Hematopoietic multipotent progenitor cell treated with erythropoietin and hydrocortisone succinate and interleukin-3 and kit ligand, for 8 days (in vitro differentiated cells): ENCODE data around the gene AQP1.

Experiments used
- DNase-seq: peaks from one replicate; pipeline ENCODE4 v3.0.0-alpha.2; 2015

Gene AQP1

DNA sequence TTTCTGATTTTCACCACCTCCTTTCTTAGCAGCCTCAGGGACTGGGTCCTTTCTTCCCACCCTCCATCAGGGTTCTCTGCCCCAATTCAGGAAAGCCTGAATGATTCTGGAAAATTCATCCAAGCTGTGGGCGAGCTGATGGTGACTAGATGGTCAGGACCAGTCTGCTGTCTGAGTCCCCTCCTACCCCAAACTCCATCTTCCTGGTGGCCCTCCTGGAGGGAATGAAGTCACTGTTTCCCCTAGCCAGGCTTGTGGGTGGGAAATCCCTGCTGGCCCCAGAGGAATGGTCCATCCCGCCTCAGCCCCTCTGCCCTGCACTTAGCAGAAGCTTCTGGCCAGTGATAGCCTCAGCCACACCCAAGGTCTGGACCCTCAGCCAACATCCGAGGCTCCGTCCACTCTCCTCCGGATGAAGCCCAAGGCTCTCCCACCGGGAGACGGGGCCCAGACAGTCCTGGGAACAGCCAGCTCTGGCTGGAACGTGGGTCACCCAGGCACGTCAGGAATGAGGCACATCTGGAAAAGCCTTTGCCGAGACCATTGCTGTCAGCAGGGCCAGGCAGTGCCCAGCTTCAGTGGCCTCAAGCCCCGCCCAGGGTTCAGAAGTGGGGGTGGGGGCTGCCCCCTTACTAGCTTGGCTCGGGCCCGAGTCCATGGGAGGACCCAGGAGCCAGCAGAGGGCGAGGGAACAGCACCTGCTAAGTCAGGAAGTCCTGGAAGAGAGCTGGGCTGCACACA lies 4.0 kb upstream of the AQP1 start:
- DNase-seq: no peak

DNA sequence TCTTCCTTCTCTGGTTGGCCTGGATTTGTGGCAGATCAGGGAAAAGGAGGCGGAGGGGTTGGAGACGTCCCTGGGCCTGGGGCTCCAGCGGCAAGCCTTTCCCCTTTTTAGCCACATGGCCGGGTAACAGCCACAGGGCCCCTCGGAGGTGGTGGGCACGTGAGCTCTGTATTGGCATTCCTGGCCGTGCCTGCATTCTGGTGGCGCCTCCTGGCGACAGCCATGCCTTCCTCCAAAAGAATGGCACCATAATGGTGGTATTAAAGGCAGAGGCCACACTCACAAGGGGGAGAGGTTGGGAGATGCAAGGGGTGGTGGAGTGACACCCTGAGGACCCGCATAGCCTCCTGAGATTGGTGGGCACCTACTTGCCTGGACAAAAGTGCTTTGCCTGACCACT lies 3.0 kb upstream of the AQP1 start:
- DNase-seq: no peak

DNA sequence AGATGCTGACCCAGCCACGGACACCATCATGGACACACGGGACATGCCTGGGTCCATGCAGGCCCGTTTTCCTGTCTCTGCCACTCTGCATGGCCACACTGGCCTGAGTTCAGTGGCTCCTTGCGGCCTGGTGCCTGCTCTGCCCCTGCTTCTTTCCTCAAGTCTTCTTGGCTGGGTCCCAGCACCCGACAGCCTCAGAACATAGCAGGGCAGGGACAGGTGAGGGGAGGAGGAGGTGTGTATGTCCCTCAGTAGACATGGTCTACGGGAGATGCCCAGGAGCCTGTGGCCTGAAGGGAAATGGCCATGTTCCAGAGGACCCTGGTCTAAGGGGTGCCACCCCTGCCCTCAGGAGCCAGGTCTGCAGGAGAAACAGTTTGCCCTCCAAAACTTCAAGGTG lies 2.2 kb upstream of the AQP1 start:
- no peak for DNase-seq

DNA sequence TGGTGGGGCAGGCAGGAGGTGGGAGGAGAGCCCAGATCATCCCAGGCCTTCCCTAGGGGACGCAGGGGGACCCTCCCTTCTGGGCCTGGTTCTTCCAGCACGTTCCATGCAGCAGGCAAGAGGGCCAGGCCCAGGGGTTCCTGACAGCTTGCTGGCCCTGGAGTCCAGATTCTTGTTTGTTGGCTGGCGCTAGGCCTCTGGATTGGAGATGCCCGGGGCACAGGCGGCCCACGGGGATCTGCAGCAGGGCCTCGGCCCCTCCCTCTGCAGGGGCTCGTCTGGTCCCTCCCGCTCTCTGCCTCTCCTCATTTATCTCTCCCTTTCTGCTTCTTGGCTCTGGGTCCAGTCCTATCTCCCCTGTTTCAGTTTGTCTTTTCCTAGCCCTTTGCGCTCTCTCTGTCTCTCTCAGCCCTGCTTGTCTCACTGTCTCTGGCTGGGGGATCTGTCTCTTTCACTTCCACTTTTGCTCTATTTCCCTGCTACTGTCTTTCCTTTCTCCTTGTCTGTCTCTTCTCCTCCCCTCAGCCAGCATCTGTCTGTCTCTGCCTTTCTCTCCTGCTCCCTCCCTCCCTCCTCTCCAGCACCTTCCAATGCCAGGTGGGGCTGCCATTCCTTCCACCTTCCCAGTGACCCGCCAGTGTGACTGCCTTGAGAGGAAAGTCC lies 1.1 kb upstream of the AQP1 start:
- peak; percentile 67 for DNase-seq

DNA sequence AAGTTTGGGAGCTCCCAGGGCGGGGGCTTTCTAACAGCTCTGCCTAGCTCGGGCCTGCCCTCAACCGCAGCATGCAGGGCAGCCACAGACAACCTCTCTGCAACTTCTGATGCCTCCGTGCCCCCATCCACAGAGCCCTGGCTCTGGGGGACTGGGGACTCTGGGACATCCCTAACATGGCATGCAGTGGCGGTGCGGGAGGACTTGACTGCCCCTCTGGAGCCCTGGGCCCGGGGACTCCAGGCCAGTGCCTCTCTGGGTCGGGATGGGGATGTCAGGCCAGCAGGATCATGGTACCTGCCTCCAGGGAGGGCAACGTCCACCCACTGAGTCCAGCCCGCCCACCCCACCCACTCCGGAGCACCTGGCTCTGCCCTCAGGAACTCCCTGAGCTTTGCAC lies 520 bp upstream of the AQP1 start:
- DNase-seq: no peak

DNA sequence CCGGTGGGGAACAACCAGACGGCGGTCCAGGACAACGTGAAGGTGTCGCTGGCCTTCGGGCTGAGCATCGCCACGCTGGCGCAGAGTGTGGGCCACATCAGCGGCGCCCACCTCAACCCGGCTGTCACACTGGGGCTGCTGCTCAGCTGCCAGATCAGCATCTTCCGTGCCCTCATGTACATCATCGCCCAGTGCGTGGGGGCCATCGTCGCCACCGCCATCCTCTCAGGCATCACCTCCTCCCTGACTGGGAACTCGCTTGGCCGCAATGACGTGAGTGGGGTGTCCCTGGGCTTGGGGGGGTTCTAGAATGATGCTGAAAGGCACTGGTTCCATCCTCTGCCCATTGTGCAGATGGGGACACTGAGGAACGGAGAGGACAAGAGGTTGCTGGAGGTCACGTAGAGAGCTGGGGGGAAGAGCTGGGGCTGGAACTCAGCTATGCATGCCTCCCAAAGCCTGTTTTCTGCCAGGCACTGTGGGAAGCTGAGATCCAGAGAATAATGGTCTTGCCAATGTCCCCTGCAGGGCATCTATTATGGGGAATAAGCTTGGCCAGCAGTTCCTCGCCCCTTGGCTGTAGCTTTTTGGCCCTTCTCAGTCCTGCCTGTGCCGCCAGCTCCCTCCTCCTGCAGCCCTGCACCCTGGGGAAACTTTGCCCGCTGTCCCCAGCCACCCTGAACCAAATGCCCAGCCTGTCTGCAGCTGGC lies 523 bp downstream of the AQP1 start:
- DNase-seq: no peak

DNA sequence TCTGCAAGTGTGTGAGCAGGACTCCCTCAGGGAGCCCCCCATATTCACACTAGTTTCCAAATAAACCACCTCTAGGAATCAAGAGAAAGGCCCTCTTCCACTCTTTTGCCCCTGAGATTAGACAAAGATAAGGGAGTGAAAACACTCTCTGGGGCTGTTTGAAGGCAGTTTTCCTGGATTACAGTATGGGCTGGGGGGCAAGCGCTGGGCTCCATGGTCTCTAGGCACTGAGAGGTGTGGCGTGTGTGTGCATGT lies 1.0 kb downstream of the AQP1 start:
- DNase-seq: no peak

DNA sequence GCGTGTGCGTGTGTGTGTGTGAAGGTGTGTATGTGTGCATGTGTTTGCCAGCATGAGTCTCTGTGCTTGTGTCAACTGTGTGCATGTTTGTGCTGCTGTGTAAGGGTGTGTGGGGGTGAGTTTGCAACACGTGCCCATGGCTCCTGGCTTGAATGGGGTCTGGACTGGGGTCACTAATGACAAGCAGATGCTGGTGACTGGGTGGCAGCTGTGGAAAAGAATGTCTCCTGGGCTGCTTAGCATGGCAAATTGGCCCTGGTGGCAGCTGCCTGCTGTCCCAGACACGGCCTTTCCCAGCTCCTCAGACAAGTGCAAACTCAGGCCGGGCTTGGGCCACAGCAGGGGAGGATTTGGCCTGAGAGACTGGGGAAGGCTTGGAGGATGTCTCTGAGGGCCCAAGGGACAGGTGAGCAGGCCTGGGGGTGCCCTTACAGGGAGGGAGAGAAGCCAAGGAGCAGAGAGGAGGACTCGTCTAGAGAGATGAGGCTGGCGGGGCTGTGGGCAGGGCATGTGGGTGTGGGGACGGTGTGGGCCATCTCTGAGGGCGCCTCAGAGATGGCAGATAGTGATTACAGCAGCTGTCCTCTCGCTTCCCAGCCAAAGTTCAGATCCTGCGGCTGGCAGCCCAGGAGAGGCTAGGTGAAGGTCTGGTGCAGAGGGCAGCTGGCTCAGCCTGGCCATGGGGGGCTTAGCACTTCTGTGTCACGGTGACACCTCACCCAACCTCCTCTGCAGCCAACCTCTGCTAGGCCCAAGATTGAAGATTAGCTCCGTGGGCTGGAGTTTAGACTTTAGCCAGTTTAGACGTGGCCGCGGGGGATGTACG lies 1.5 kb downstream of the AQP1 start:
- peak; percentile 32 for DNase-seq

DNA sequence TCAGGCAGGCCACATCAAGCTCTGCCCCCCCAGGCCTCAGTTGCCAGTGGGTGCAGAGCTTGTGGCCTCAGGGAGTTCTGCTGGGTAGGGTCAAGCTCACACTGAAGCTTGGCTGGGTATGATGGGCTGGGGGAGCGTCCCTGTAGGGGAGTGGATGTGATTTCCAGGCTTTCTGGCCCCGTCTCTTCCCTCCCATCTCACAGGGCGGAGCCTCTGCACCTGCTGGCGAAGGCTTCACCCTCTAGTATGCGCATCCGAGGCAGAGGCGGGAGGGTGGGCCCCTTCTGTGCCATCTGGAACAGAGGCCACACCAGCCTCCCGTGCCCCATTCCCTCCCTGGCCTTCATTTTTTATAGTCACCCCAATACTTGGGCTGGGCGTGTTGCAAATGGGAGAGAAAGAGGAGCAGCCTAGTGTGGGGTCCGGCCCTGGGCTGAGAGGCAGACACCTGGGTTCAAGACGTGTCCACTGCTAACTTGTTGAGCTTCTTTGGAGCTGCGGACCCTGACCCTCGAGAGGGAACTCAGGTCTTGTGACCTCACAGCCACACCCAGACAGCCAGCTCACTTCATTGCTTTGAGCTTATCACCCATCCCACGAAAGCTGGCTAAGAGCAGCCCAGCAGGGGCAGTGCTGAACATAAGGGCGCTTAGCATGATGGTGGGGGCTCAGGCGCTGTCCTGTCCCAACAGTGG lies 2.3 kb downstream of the AQP1 start:
- DNase-seq: peak; percentile 72

DNA sequence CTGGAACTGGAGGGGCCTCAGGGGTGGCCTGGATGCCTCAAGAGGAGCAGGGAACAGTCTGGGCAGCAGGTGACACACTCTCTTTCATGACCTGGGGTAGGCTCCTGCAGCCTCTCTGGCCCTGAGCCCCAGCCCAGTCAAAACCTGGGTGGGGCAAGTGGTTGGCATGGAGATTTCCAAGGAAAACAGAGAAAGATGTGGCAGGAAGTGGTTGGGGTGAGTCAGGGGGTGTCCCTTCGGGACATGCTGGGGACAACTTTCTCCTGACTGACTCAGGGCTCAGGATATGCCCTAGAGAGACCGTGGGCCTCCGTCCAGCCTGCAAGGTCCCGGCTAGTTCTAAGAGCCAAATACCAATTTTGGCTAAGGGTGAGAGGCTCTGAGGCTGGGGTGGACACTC lies 2.9 kb downstream of the AQP1 start:
- DNase-seq: peak; percentile 40

DNA sequence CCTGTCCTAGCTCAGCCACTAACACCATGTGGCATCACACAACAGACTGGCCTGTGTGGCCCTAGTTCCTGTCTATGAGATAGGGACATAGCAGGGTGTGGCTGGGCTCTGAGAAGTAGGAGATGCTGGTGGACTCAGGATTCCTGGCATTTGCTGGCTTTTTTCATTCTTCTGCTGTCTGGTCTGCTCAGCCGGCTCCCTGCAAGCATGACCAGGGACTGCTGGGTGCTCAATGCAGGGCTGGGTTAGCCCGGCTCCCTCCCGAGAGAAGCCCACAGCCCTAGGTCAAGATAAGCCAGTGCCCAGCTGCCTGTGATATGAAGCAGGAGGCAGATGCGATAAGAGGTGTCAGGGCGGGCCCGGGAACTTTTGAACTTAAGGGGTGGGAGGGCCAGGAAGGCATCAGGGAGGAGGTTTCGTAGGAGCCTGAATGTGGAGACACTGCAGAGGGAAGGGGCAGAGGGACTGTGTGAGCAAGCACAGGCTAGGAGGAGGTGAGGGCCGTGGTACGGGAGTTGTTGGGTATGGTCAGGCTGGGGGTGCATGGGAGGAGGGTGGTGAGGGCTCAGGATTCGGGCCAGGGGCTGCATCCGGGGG lies 3.5 kb downstream of the AQP1 start:
- DNase-seq: peak; percentile 95

DNA sequence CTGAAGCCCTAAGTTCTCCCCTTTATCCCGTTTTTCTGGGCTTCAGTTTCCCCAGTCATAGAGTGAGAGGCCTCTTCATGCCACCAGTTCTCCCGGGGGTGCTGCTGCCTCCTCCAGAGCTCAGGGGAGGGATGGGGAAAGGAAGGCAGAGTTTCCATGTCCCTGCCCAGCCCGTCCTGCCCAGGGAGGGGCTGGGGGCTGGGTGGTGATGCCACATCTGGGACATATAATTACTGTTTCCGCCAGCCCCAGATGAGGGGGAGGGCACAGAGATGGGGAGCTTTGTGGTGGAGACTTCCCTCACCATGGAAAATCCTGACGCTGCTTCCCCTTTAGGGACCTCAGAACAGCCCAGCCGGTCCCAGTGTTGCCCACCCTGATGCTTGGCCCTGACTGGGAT lies 4.1 kb downstream of the AQP1 start:
- no peak for DNase-seq

DNA sequence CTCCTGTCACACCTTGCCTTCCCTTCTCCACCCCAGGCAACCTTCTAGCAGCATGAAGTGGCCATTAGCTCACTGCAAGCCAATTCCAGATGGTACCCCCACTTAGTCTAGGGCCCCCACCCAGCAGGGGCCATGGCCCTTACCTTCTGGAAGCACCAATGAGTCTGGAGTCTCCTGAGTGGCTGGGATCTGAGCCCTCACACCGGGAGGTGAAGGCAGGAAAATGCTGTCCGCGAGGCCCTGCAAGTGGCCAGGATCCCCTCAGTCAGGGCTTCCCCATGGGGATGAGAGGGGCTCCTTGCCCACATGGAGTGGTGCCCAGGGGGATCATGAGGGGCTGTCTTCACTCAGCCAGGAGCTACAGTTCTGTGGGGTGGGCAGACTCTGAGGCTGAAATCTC lies 4.6 kb downstream of the AQP1 start:
- no peak for DNase-seq

DNA sequence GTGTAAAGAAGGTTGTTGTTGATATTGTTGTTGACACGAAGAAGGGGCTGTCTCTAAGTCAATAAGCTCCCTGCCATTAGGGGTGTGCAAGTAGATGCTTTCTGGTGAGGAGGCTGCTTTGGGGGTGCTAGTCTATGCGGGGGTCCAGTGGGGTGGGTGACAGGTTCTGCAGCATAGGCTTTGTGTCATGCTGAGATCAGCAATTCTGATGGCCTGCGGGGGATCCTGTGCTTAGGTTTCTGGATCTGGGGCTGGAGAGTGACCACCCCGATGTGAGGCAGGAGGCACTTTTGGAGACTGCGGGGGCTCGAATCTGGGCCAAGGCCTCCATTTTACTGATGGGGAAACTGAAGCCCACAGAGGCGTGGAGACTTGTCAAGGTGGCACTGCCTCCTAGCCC lies 5.1 kb downstream of the AQP1 start:
- DNase-seq: no peak

DNA sequence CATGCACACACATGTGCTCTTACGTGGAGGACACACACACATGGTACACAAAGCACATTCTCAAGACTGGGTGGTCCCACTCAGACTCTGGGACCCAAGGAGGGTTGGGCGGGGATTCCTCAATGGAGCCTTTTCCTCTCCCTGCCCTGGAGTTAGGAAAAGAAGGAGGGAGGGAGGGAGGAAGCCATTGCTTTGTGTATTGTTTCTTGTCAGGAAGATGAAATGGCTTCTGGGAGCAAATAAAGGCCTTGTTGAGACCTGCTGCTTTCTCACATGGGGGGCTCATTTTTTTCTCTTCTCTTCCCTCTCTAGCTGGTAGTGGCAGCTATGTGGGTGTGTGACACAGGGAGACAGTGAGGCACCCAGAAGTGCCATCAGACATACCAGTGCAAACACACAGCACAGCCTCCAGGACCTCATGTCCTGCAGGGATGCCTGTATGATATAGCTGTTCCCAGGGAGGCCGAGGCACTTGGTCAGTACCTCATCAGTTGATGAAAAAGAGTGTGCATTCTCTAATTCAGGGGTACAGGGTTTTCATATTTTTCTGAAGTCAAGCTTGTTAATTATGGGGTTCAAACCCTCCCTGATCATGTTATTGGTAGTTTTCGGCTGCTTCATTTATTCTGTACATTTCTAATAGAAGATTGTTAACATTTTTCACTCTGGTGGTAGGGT lies 5.7 kb downstream of the AQP1 start:
- DNase-seq: no peak

DNA sequence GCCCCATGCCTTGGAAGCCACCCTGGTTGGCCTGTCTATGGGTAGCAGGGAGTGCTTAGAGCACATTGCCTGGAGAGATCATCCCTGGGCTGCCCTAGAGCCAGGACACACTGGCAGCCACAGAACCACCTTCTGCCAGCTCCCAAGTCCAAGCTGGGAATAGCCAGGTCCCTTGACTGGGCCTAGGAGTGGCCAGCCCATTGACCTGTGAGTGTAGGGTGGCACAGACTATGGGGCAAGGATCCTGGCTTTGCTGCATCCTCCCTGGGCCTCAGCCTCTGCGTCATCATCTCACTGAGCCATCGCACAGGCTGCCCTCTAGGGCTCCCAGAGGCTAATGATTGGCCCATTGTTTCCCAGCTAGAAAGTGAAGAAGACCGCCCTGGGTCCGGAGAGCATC lies 7.0 kb downstream of the AQP1 start:
- no peak for DNase-seq

DNA sequence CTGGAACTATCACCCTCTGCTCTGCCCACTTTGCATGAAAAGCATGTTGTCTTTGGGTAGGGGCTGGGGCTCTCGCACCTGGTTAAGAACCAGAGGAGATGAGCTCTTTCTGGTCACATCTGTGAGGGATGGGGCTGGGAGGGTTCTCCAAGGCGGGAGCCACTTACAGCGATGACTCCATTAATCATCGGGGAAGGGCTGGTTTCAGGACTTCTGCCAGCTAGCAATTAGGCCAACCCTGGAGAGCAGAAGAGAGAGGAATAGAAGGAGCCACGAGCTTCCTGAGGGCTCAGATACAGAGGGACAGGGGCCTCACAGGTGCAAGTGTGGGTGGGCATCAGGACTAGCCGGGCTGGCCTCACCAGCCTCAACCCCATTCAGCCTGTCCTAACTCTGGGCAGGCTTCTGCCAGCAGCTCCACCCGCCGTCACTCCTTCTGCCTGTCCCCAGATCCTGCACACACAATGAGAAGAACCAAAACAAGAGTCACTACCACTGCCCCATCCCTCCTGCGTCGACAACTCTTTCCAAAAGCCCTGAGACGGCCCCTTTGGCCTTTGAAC lies 8.4 kb downstream of the AQP1 start:
- no peak for DNase-seq

DNA sequence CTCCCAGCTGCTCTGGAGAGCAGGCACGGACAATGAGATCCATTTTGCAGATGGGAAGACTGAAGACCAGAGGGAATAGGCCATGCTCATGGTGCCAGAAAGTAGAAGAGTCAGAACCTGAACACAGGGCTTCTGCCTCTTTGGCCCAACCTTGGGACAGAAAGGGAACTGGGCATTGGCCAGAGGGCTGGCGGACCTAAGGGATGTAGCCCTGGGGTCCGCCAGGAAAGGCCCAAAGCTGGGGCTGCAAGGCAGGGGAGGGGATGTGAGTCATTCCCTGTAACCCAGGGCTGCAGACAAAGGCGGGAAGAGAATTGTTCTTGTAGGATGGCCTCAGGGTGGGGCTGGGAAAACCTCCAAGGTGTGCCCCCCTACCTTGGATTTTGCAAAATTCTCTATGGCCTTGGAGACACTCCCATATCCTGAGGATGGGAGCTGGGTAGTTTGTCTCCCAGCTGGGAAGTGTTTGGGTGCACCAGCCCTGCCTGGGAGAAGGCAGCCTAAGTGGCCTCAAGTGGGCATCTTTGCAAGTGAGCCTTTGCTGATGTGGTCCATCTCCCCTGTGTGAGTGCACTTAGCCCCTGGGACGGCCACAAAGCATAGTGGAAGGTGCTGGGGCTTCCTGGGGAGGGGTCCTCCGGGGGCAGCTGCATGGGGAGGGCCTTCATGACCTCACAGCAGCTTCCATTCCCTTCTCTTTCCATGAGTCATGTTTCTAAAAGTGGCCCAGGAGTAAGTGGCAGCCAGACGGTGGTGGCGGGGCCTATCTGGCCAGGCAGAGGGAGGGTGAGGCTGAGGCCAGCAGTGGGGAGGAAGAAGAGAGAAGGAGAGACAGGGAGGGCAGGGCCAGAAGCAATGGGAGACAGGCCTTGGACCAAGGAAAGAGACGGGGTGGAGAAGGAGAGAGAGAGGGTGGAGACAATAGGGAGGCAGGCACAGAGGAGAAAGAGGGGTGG lies 9.2 kb downstream of the AQP1 start:
- peak; percentile 61 for DNase-seq

DNA sequence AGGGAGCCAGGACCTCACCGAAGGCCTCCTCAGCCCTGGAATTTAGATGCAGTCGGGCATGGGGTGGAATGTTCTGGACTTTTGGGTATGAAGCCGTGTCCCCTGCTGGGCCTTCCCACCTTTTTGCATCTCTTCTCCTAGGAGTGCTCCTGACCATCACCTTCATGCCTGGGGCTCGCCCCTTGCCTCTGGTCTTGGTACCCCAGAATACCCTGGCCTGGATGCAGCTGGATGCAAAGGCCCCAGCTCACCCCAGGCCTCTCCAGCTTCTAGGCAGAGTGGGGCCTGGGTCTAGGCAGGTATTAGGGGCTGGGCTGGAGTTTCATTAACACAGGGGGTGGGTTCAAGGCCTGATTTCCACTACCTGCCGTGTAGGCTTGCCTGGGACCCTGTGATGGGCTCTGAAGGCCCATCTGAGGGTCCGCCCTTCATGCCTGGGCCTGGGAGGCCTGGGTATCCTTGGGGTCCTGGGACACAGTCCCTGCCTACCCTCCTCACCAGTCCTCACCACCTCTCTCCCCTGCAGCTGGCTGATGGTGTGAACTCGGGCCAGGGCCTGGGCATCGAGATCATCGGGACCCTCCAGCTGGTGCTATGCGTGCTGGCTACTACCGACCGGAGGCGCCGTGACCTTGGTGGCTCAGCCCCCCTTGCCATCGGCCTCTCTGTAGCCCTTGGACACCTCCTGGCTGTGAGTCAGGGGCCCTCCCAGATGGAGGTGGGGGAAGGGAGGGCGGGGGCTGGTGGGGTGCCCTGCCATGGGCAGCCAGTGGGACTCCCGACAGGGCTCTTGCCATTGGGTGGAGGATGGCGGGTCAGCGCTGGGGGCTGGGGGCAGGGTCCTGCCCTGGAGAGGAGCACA lies 10.1 kb downstream of the AQP1 start:
- DNase-seq: no peak
